ENCODE measurements around the gene ZNF189.

The ZNF189 gene

GRCh38 chr9:101438523-101438922, 39.9 kb downstream of the ZNF189 start:
- Histone ChIP-seq H3F3A (ENCODE audit: low read depth) (no peaks in the 10 kb centered on the region), H3K4me3 (ENCODE audit: low read length, poor library complexity, severe bottlenecking) (no peak overlapping the region), H3K4me2 (ENCODE audit: low read depth, low read length, poor library complexity, severe bottlenecking) (no peak overlapping the region), H3K9ac (ENCODE audit: low read depth, low read length, poor library complexity, severe bottlenecking) (no peak overlapping the region), H2AFZ (ENCODE audit: low read length) (no peak overlapping the region), H3K36me3 (ENCODE audit: insufficient read depth, low read length) (no peaks in the 10 kb centered on the region), H3K27me3 (ENCODE audit: insufficient read depth, low read length, poor library complexity, severe bottlenecking) (no peaks in the 10 kb centered on the region), H4K20me1 (ENCODE audit: insufficient read depth, low read length, poor library complexity, severe bottlenecking) (no peaks in the 10 kb centered on the region), H3K9me3 (ENCODE audit: insufficient read depth, low read depth, low read length) (no peaks in the 10 kb centered on the region), H3K4me1 (ENCODE audit: insufficient read depth, low read length, poor library complexity, severe bottlenecking) (no peaks in the 10 kb centered on the region), H3K79me2 (ENCODE audit: insufficient read depth, low read length) (no peaks in the 10 kb centered on the region), H3K9me2 (replicated peaks; ENCODE audit: low read depth, low read length) (no peaks in the 10 kb centered on the region)
- no peak for TF ChIP-seq EZH2phosphoT487 (IDR thresholded peaks at IDR 0.05; ENCODE audit: borderline replicate concordance)
- TF ChIP-seq, protein P1, sequence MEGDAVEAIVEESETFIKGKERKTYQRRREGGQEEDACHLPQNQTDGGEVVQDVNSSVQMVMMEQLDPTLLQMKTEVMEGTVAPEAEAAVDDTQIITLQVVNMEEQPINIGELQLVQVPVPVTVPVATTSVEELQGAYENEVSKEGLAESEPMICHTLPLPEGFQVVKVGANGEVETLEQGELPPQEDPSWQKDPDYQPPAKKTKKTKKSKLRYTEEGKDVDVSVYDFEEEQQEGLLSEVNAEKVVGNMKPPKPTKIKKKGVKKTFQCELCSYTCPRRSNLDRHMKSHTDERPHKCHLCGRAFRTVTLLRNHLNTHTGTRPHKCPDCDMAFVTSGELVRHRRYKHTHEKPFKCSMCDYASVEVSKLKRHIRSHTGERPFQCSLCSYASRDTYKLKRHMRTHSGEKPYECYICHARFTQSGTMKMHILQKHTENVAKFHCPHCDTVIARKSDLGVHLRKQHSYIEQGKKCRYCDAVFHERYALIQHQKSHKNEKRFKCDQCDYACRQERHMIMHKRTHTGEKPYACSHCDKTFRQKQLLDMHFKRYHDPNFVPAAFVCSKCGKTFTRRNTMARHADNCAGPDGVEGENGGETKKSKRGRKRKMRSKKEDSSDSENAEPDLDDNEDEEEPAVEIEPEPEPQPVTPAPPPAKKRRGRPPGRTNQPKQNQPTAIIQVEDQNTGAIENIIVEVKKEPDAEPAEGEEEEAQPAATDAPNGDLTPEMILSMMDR (conservative IDR thresholded peaks at IDR 0.05; ENCODE audit: low read length), result no peak

DNA sequence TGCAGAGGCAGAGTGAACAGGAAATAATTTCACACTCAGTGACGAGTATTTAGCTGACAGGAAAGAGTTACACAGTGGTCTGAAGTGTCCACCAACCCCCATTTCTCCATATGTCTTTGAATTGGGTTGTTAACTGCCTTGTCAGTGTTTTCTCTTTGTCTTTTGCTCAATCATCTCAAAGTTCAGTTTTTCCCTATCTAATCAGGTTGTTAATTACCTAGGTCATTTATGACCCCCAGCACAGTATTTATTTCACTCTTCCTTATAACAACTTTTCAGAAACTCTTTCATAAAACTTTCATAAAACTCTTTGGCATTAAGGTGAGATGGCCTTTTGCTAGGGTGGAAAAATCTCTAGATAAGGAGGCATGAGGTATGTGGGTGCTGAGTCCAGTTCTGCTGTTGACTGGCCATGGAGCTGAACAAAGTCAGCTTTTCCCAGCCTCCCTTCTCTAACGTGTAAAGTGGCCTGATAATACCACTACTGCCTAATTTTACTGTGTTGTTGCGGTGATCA, 42.1 kb downstream of the ZNF189 start:
- no peaks in the 10 kb centered on the region for H3K27me3 ChIP-seq (ENCODE audit: insufficient read depth, low read length, poor library complexity, severe bottlenecking)
- no peaks in the 10 kb centered on the region for H3K79me2 ChIP-seq (ENCODE audit: insufficient read depth, low read length)
- H3K4me3 ChIP-seq (ENCODE audit: low read length, poor library complexity, severe bottlenecking), result no peak overlapping the region
- H3K9me2 ChIP-seq (replicated peaks; ENCODE audit: low read depth, low read length), result no peaks in the 10 kb centered on the region
- H3K9me3 ChIP-seq (ENCODE audit: insufficient read depth, low read depth, low read length), result no peaks in the 10 kb centered on the region
- H3K4me2 ChIP-seq (ENCODE audit: low read depth, low read length, poor library complexity, severe bottlenecking), result no peak overlapping the region
- H4K20me1 ChIP-seq (ENCODE audit: insufficient read depth, low read length, poor library complexity, severe bottlenecking), result no peaks in the 10 kb centered on the region
- H3K9ac ChIP-seq (ENCODE audit: low read depth, low read length, poor library complexity, severe bottlenecking), result no peak overlapping the region
- TF ChIP-seq EZH2phosphoT487 (IDR thresholded peaks at IDR 0.05; ENCODE audit: borderline replicate concordance), result no peak
- TF ChIP-seq, protein P1 (conservative IDR thresholded peaks at IDR 0.05; ENCODE audit: low read length), result no peak
- no peaks in the 10 kb centered on the region for H3F3A ChIP-seq (ENCODE audit: low read depth)
- H3K4me1 ChIP-seq (ENCODE audit: insufficient read depth, low read length, poor library complexity, severe bottlenecking), result no peaks in the 10 kb centered on the region
- no peak overlapping the region for H2AFZ ChIP-seq (ENCODE audit: low read length)
- no peaks in the 10 kb centered on the region for H3K36me3 ChIP-seq (ENCODE audit: insufficient read depth, low read length)

DNA sequence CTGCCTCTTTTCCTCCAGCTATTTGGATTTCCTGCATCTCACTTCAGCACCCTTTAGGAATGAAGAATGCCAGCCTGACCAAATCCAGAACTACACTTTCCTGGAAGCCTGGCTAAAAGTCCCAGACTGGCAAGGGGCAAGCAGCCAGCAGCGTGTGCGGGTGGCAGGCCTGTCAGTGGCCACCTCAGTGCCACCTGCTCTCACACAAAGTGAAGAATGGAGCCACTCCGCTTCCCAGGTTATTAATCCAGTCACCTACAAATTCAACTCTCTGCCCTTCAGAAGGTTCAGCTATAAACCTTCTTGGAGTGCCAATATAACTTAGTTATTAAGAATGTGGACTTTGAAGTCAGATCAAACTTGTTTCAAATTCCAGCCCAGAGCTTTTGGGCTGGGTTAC, 43.7 kb downstream of the ZNF189 start:
- Histone ChIP-seq H4K20me1 (ENCODE audit: insufficient read depth, low read length, poor library complexity, severe bottlenecking) (no peaks in the 10 kb centered on the region), H2AFZ (ENCODE audit: low read length) (no peak overlapping the region), H3K9me3 (ENCODE audit: insufficient read depth, low read depth, low read length) (no peaks in the 10 kb centered on the region), H3K4me1 (ENCODE audit: insufficient read depth, low read length, poor library complexity, severe bottlenecking) (no peaks in the 10 kb centered on the region), H3K27me3 (ENCODE audit: insufficient read depth, low read length, poor library complexity, severe bottlenecking) (no peaks in the 10 kb centered on the region), H3K36me3 (ENCODE audit: insufficient read depth, low read length) (no peaks in the 10 kb centered on the region), H3K9me2 (replicated peaks; ENCODE audit: low read depth, low read length) (no peaks in the 10 kb centered on the region), H3K4me3 (ENCODE audit: low read length, poor library complexity, severe bottlenecking) (no peak overlapping the region), H3F3A (ENCODE audit: low read depth) (no peaks in the 10 kb centered on the region), H3K79me2 (ENCODE audit: insufficient read depth, low read length) (no peaks in the 10 kb centered on the region), H3K4me2 (ENCODE audit: low read depth, low read length, poor library complexity, severe bottlenecking) (no peak overlapping the region), H3K9ac (ENCODE audit: low read depth, low read length, poor library complexity, severe bottlenecking) (no peak overlapping the region)
- TF ChIP-seq EZH2phosphoT487 (IDR thresholded peaks at IDR 0.05; ENCODE audit: borderline replicate concordance), result no peak
- TF ChIP-seq, protein P1 (conservative IDR thresholded peaks at IDR 0.05; ENCODE audit: low read length), result no peak

All from Loucy (cell line).